ENCODE results near the gene LBX2.

LBX2 gene

DNA sequence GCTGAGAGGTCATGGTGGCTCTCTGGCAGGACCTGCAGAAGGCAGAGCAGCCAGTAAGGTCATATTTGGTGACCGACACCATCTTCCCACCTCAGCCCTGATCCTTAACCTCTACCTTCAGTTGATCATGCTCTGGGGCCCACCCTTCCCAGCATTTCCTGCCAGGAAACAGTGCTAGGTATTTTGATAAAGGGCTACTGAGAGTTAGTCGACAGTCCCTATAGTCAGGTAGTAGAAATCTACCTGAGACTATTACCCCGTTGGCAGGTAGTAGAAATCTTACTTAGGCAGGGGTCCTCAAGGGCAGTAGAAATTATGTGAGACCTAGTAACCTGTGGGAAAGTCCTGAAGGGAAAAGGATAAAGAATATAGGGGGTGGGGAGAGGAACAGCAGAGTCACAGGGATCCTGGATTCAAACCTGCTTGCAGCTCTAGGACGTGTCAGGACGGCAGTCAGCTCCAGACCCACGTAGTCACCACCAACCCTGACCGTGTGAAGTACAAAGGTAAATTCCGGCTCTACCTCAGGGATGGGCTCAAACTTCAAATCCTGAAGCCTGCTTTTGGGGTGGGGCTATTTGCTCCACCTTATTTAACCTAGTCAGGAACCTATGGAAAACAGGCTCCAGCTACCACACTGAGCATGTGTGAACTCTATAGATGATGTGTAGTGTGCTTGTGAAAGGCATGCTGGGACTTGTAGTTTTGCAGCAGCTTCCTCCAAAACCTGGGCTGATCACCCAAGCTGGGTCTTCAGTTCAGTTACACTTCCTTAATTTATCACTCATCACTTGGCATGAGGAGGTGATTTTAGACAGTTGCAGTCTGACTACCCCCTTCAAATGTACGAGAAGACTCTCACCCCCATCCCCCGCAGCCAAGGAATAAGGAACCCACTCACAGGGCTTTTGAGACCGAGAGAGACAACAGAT, 26.6 kb upstream of the LBX2 start, which contains the start of gene DQX1:
Gene DQX1, minus strand, starts transcription at position 515 of the 932 bp plus-strand sequence. Its CDS starts 502 bp downstream, at position 13.
- DNase-seq: peak; percentile 68 to 75

DNA sequence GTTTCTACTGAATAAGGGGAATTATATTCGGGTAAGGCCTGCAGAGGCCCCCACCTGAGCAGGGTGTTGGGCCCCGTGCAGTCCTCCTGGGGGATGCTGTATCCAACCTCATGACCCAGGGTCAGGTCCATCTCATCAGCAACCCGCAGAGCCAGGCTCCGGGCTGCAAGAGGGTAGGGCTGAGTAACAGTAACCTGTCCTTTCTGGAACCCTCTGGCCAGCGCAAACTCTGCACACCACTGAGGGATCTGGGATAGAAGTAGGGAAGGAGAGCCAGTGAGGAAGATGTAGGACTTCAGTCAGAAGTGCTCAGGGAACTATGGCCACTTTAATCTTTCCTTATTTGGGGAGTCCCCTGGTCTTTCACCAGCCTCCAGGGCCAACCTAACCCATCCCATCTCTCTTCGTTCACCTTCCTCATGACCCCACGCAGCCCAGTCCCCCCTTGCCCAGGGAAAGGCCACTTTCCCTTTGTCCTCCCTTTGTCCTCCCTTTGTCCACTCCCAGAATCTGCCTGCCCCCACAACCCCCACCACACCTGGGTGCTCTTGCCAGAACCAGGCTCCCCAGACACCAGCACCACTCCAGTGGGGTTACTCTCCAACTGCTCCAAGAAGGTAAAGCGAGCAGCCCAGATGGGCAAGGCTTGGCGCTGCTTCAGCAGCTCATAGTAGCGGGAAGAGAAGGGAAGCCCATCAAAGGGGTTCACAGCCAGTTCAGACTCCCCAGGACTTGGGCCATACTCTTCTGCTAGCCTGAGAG, 25.7 kb upstream of the LBX2 start:
- DNase-seq: no peak

DNA sequence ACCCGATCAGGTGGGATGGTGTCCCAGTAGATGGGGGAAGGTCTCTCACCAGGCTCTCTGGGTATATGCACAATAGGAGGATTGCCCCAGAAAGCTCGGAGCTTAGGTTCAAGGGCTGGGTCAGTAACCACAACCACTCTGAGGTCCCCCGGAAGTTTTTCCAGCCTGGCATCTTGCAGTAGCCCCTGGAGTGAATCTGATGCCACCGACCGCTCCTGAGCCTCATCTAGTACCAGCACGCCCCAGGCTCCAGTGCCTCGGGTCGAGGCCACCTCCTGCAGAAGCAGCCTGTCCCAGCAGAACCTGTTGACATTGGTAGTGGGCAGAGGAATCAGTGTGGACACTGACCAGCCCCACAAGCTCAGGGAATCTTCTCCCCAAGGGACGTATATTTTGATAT, 24.6 kb upstream of the LBX2 start:
- DNase-seq: no peak

DNA sequence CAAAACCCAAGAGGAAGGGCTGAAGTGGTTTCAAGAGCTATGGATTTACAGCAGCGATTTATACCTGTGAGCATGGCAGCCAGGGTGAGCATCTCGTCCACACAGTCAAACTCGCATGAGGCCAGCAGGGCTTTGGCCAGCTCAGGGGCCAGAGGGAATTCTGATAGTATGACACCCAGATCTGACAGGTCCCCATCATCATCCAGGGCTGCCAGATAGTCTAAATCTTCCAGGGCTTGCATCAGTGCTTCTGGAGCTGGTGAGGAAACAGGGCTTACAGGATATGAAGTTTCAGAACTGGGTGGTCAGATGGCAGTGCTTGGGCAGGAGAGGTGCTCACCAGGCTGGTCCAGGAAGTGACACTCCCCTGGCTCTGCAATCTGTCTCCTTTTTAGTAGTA, 23.1 kb upstream of the LBX2 start:
- no peak for DNase-seq

DNA sequence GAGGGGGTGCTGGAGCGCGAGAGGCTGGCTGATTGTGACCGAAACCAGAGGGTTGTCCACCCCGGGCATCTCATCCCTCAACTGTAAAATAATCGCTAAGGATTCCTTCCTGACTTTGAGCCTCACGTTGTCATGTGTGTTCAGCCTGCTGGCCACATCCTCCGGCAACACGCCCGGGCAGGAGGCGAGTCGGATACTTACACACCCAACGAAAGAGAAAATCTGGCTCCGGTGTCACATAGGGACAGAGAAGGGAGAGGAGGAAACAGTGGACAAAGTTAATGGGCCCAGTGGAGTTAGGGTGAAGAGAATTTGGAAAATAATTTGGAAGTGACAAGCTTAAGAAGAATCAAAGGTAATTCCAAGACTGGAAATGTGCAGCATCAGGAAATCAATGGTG, 17.2 kb upstream of the LBX2 start:
- no peak for DNase-seq

DNA sequence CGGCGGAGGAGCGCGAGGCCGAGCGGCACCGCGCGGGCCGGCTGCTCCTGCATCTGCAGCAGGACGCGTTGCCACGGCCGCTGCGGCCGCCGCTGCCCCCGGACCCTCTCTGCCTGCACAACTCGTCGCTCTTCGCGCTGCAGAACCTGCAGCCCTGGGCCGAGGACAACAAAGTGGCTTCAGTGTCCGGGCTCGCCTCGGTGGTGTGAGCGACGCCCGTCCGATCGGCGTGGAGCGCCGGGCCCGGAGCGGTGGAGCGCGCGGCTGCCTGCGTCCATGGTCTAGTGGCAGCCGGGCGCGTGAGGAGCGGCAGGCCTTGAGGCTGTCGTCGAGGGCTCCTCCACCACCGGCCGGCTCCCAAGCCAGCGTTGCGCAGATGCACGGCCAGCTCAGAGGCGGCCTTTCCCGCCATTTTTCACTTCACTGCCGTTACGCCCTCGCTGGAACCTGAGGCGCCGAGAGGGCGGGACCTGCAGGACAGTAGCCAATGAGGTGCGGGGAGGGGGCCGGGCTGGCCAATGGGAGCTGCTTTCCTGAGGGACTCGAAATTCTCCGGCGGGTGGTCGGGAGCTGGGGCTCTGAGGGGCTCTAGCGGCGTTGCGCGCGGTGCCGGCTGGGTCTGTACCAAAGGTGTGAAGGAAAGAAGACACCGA, 16.7 kb upstream of the LBX2 start:
- no peak for DNase-seq

DNA sequence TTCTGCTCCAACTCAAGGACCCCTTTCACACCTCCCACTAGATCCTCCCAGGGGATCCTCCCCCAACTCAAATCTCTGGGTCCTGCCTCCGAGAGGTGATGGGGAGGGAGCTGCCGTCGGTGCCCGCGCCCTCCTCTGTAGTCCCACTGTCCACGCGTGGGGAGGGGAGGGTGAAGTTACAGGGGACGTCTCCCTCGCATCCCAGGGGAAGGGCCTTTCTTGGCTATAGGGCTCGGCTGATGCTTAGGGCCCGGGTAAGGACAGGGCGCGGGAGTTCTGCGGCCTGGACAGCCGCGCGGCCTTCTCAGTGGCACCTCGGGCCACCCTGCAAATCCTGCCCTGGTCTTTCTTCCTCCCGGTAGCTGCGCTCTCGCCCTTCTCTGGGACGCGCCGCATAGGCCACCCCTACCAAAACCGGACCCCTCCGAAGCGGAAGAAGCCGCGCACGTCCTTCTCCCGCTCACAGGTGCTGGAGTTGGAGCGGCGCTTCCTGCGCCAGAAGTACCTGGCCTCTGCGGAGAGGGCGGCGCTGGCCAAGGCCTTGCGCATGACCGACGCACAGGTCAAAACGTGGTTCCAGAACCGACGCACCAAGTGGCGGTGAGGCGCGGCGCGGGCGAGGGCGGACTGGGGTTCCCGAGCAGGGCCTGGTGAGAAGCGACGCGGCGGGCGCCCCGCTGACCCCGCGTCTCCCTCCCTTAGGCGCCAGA, 16.0 kb upstream of the LBX2 start:
- no peak for DNase-seq

DNA sequence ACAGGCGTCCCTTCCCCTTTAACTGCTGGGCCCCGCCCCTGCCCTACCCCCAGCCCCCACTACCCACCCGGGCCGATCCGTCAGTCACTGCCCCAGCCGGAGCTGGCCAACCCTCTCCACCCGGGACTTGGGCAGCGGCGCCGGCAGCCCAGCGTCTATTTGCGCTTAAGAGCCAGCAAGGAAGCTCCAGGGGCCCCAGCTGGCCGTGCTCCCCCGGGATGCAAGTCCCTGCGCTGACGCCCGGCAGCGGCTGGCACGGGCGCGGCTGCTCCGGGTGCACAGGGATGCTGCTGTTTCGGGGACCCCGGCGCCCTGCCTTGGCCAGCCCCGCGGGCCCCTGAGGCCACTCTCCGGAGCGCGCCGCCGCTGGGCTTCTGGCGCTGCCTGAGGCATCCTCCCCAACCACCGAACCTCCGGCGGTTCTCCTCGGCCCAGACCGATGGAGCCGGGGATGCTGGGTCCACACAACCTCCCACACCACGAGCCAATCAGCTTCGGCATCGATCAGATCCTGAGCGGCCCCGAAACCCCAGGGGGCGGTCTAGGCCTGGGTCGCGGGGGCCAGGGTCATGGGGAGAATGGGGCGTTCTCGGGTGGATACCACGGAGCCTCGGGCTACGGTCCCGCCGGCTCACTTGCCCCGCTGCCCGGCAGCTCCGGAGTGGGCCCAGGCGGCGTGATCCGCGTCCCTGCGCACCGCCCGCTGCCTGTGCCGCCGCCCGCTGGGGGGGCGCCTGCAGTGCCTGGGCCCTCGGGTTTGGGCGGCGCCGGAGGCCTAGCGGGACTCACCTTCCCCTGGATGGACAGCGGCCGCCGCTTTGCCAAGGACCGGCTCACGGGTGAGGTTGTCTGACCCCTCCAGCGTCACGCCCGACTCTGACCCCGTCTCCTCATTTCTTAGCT, 15.2 kb upstream of the LBX2 start, which contains the start of gene TLX2:
Gene TLX2, plus strand, starts transcription at position 83 of the 903 bp plus-strand sequence. Its CDS starts 357 bp downstream, at position 440.
- no peak for DNase-seq

DNA sequence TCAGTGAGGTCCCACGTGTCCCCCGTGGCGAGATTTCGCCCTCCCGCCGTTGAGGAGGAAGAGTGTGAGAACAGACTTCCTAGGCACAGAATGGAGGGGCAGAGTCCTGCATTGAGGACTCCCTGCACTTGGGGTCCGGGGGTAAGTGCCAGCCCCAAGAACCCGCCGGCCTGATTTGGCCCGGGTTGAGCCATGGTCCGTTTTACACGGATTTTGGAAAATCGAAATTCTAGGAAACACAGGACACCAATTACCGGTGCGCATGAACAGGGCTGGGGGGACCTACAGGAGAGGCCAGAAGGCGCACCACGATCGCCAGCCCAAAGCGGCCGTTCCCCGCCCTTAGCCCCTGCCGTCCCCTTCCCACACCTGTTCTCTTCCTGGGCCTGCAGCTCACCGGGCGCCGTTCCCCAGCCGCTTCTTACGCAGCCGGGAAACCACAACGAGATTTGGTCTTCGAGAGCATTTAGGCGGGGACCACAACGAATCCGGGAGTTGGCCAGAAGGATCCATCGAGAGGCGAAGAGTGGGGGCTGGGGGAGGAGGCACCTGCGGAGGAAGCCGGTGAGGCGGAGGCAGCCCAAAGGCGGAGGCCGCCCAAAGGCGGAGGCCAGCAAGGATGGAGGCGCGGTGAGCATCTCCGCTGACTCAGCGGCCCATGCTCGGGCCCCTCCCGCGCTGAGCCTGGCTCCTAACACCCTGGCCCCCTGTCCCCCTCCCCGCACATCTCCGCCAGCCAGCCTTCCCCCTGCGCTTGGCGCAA, 14.4 kb upstream of the LBX2 start:
- DNase-seq: no peak

DNA sequence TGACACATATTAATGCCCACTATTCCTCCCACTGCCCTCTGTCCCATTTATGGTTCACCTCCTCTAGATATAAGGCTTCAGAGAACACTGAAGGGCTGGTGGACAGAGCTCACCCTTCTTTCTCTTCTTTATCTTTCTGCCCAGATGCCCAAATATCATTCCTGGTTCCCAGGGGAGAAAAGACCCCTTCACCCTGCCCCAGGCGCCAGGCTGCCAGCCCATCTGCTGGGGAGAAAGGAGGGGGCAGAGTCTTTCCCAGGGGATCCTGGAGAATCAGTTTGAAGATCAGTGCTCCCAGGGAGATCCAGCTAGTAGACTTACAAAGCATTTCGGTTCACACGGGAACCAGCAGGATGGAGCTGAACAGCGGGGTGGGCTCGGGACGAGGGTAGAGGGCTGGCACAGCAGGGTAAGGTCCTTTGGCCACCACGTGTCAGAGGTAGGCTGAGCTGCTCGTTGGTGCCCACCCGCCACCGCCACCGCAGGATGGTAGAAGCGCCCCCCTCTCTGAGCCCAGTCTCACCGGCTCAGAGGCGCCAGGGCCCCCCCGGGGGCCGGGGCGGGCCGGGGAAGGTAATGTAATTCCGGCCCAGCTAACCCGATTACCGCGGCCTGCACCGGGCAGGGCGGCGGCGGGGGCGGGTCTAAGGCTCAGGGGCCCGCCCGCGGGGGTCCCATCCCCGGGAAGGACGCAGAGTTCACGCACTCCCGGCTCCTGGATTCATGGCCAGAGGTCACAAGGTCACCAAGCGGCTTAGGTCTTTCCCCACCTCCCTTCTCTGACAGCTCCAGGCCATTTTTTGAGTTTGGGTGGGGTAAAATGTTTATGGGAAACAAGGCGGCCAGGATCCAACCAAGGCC, 13.6 kb upstream of the LBX2 start:
- no peak for DNase-seq

DNA sequence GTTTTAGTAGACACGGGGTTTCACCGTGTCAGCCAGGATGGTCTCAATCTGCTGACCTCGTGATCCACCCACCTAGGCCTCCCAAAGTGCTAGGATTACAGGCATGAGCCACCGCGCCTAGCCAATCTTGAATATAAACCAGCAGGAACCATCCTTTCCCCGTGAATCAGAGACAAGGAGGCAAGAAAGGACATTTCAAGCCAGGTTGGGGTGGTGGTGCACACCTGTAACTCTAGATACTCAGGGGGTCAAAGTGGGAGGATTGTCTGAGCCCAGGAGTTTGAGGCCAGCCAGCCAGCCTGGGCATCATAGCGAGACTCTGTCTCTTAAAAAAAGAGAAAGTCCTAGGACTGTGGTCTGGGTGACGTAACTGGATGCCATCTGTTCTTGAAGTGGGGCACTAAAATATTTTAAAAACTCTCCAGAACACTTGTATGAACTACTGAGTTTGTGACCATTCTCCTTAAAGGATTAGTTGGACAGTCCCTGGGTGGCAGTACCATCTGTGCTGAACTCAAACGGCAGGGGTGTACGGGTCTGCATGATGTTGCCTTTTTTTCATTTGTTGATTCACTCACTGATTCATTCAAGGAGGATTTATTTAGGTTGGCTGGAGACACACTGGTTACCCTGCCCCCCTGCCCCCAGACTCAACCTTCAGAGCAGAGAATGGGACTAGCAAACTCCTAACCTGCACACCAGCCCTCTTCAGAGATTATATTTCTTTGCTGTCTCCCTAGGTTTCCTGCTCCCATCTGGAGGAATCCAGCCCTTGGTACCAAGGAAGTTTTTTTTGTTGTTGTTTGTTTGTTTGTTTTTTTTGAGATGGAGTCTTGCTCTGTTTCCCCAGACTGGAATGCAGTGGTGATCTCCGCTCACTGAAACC, 11.9 kb upstream of the LBX2 start:
- DNase-seq: no peak

DNA sequence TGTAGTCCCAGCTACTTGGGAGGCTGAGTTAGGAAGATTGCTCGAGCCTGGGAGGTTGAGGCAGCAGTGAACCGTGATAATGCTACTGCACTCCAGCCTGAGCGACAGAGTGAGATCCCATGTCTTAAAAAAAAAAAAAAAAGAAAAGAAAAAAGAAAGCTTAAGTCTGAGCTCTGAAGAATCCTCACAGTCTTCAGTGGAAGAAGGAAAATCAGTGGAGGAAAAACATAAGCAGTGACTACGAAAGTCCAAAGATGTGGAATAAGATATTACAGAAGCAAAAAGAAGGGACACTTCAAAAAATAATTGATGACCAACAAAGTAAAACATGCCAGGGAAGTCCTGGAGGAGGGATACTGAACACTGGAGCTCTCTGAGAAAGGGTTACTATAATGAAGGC, 10.9 kb upstream of the LBX2 start:
- no peak for DNase-seq

DNA sequence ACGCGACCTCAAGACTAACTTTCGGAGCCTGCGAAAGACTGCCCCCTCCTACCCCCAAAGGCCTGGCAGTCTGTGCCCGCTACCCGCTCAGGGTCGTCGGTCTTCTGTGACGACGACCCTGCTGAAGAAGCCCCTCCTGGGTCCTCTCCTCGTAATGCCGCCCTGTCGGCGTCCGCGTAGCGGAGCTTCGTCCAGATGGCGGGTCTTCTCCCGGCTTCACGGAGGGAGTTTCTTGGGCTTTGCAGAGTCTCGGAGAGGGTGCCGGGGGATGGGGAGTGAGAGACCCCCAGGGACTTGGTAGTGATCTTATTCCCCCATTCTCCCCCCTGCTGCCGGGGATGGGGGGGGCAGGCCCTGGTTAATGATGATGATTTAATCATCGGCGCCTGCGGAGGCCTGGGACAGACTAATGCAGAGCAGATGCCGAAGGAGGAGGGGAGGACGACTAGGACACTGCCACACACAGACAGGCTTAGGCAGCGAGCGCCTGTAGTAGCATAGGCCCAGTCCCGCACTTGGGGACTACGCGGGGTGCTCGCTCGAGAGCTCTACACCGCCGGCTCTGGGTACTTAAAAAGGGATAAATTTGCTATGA, 8.6 kb upstream of the LBX2 start:
- peak; percentile 40 to 51 for DNase-seq

DNA sequence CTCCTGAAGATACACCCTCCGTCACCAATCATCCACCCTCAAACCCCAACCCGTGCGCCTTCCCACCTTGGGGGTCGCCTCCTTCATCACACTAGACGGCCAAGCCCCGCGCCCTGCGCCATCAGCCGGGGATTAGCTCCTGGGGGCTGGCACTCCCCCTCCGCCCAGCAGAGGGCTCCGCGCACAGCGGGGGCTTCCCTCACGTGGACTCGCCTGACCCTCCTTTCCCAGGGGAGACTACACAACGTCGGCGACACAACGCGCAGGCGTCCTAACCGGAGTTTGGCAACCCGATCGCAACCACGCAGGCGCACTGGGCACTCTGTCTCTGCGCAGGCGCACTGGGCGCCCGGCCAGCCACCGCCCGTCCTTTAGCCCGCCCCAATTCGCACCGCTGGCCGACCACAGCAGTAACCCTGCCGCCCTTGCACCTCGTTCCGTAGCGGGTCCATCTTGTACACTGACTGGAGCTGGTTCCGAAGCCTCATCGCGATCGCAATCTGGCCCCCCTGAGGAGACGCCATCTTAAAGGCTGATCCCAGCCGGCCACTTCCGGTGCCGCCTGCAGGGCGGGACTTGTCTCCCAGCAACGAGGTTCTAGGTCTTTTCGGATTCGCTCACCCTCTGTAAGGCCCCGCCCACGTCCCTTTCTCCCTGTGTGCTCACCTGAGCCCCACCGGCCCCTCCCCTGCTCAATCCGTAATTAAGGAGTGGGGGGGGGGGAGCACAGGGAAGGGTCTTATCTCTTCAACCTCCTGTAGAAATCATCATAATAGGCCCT, 7.9 kb upstream of the LBX2 start, which contains the start of gene PCGF1:
Gene PCGF1, minus strand, starts transcription at position 551 of the 781 bp plus-strand sequence. Its CDS starts 27 bp downstream, at position 524.
- peak; percentile 95 to 96 for DNase-seq

DNA sequence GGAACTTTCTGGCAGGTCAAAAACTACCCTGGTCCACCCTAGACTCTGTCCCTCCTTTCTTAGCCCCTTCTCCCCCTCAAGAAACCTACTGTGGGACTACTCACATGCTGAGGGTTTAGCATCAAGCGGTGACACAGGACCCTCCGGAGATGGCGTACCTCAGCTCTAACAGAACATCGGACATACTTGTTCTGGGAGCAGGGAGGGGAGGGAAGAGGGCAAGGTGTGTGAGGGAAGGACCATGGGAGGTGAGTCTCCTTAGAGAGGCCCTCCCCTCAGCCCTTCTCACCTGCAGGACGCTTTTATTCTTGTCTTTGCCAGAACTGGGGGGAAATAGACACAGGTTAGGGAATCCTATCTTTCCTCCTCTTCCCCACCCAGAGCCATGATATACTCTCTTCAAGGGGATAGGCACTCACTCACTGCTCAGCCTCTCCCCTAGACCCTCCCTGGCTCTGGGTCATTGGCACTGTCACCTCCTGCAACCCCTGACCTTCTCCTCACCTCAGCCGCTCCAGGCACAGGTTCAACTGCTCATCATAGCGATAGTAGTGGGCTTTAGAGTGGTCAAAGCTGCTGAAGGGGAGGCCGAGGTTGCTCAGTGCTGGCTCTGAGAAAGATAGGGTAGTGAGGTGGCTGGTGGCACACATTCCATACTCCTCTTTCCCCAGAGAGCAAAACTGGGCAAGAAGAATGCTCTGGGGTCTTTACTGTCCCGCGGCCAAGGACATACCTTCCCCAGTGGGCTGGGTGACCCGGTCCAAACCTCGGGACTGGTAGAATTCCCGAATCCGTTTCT, 6.2 kb upstream of the LBX2 start:
- DNase-seq: no peak

DNA sequence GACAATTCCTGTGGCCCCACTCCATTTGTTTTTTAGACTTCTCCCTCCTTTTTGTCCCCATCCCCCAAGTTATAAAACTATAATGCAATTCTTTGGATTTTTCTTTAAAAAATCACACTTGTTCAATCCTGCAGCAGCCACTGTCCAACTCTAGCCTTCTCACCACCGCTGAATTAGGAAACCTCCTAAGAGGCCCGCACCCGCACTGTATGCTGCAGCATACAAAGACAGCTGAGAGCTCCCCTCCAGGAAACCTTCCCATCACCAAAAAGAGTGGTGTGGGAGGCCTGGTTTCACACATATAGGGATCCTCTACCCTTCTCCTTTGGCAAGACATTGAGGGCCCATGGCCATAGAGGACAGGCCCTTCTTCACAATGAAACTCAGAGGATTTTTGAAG, 5.2 kb upstream of the LBX2 start:
- DNase-seq: no peak
